GM10248 (cell line): ENCODE measurements around the gene CLRN3.

ENCODE experiments used
- CTCF ChIA-PET: fragments of 300-600 bp; sonication (Branson Sonifier 250); formaldehyde crosslinking; extraction: SDS; loops from one replicate; lab custom pipeline; 2021; ENCODE audit warnings: antibody characterized with exemption; lab: Yijun Ruan, JAX
- POLR2A ChIA-PET: fragments of 350-650 bp; sonication (Branson Sonifier 250); formaldehyde crosslinking; extraction: SDS; loops from one replicate; lab custom pipeline; 2020; ENCODE audit warnings: antibody characterized with exemption; lab: Yijun Ruan, JAX
- DNase-seq: peaks from one replicate; pipeline ENCODE4 v3.0.0; 2012; ENCODE audit errors: extremely low spot score
- TF ChIP-seq, protein P1 (sequence below): IDR thresholded peaks from 2 replicates; pipeline ENCODE4 v1.5.1; 2012; ENCODE audit warnings: mild to moderate bottlenecking, low read depth; ENCODE audit errors: extremely low read depth, missing control alignments, control extremely low read depth

CLRN3 gene

DNA sequence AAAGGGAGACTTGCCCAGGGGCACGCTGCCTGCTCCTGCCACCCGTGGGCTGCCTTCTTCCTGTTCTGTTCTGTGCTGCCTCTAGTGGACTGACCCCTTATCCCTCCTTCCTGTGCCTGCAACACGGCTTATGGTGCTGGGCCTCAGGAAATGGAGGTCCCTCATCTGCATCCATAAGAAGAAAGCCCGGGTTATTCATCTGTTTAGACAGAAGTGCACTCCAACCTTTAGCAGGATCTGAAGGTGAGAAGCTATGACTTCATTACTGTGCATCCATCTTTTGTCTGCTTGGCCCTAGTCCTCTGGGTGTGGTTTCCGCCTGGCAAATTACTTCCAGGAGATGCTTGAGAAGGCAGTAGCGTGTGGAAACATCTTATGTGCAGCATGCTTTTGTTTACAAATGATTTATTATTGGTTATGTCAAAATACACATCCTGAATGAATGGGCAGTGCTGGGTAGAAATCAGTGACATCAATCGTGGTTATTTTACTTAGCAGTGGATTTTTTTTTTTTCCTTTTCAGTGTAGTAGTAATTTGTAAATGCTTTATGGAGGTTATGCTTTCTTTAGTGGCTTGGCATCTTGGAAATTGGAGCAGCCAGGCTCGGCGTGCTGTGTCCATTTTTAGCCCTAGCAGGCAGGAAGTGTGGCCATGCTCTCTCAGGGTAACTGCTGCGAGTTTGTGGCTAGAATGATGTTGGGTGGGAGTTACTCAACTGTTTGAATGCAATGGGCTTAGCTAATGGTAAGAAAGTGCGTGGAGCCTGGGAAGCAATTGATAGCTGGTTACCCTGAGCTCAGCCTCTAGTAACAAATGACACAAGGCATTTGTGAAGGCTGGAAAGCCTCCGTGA, 26.9 kb upstream of the CLRN3 start:
- no peak for DNase-seq
- ChIA-PET POLR2A (no interaction called here), CTCF (no interaction called here)
- TF ChIP-seq, protein P1, sequence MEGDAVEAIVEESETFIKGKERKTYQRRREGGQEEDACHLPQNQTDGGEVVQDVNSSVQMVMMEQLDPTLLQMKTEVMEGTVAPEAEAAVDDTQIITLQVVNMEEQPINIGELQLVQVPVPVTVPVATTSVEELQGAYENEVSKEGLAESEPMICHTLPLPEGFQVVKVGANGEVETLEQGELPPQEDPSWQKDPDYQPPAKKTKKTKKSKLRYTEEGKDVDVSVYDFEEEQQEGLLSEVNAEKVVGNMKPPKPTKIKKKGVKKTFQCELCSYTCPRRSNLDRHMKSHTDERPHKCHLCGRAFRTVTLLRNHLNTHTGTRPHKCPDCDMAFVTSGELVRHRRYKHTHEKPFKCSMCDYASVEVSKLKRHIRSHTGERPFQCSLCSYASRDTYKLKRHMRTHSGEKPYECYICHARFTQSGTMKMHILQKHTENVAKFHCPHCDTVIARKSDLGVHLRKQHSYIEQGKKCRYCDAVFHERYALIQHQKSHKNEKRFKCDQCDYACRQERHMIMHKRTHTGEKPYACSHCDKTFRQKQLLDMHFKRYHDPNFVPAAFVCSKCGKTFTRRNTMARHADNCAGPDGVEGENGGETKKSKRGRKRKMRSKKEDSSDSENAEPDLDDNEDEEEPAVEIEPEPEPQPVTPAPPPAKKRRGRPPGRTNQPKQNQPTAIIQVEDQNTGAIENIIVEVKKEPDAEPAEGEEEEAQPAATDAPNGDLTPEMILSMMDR = no peak

DNA sequence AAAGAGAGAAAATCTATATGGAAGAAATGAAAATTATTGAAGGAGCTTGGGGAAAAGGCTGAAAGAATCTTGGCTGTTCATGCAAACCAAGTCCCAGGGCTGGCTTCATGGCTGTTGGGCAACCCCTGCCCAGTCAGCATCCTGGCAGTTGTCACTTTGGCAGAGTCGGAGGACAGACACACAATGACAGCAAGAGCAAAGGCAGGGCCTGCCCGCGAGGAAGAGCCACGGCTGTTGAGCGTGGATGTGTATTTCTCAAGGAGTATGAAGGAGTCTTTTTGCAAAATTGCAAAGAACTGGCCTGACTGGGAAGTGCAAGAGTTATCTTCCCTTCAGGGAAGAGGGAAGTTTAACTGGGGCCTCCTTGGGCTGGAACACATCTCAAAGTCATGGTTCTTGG, 25.8 kb upstream of the CLRN3 start:
- CTCF ChIA-PET = no interaction called here
- POLR2A ChIA-PET = no interaction called here
- DNase-seq = no peak
- TF ChIP-seq, protein P1 = no peak

DNA sequence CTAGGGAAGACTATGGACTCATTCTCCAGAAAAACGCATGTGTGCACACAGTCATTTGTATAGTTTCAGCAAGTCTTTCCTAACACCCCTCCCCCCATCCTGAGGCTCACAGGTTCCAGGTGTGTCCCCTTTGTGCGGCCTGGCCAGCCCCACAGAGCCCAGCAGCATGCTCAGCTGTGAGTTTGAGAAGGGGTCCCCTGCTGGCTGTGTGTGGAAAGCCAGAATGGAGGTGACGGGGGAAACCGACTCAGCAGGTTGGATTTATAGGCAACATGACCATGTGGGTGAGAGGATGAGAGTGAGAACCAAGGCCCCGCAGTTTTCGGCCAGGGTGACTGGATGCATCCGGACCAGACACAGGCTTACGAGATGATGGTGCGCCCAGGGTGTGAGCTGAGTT, 24.1 kb upstream of the CLRN3 start:
- CTCF ChIA-PET = no interaction called here

DNA sequence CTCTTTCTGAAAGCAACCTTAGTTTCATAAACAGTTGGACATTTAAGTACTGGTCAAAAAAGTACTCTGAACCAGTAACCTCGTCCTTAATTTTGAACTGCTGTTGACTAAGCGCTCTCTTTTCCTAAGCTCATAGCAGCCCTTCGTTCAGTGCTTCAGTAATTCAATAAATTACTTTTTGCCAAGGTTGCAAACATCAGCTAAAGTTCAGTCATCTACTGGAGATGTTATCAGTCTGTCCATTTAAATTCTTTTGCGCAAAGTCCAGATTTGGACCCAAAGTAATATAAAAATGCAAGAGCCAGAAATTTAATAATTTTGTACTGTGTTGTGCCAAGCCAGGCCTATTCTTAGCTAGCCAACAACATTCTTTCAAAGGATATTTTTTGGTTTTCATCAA, 22.6 kb upstream of the CLRN3 start:
- CTCF ChIA-PET = interaction anchor here (2.0 kb wide), 1 partner anchor 9 kb away, joined by 4 read pairs; no protein-coding TSS in a partner anchor
- DNase-seq = no peak
- POLR2A ChIA-PET = no interaction called here
- TF ChIP-seq, protein P1 = no peak

More for the DNA sequence above, 24.1 kb upstream of the CLRN3 start:
- DNase-seq = no peak
- TF ChIP-seq, protein P1 = no peak
- POLR2A ChIA-PET = no interaction called here

DNA sequence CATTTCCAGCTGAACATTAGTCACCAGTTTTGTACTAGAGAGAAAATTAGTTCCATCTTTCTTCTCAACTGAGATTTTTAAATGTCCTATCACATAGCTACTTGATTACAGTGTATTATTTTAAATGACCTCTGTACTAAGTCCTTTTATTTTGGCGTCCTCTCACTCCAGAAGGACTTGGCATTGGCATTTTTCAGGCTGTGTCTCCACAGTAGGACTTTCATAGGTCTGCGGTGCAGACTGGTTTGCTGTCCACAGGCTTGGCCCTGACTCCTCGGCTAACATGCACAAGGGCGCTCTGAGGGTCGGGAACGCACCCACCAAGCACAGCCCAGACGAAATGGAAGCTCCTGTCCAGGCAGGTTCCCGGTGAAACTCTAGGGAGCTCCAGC, 20.6 kb upstream of the CLRN3 start:
- TF ChIP-seq, protein P1 = no peak
- DNase-seq = no peak
- ChIA-PET CTCF (interaction anchor here (0.7 to 2.0 kb wide), 3 partner anchors 10 to 35 kb away, joined by 3 to 4 read pairs (median 3); no protein-coding TSS in a partner anchor), POLR2A (no interaction called here)

DNA sequence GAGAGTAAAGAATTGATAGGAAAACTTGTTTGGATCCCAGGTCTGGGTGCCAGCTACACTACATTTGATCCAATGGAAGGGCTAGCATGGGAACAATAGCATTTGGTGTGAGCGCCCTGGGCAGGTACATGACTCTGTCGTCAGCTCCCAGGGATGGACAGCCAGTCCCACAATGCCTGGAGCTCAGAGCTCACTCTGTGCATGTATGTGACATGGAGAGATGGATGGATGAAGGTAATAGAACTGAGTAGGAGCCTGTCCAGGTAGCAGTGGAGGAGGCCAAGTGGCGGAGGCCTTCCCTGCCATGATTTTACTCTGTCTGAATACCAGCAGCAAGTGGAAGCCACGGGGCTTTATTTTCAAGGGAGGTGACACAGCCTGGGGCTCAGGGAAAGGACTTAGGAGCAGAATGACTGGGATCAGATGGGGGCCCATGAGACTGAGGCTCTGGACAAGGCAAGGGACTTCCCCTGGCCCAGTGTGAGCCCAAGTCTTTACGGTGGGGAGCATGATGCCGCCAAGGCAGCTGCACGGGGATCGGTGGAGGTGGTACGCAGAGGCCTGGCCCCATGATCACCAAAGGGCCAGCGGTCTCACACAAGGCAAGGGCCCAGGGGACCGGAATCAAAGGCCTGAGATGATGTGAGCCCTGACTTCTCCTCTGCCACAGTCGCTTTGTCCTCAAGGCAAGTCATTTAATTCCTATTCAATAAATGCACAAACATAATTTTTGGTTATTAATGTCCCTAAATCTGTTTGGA, 20.0 kb upstream of the CLRN3 start:
- DNase-seq = no peak
- CTCF ChIA-PET = interaction anchor here (0.7 kb wide), 1 partner anchor 35 kb away, joined by 3 read pairs; no protein-coding TSS in a partner anchor
- TF ChIP-seq, protein P1 = no peak
- POLR2A ChIA-PET = no interaction called here
